Activated CD4-positive, alpha-beta T cell treated with anti-CD3 and anti-CD28 coated beads for 36 hours (primary cell): ENCODE data around the gene CBX2. TPM values are rescaled to one million over a fixed set of nuclear protein-coding genes. Genes with fewer than 3 reads are reported as not detected.

Source experiments
- ATAC-seq: fragments of 200-7000 bp; cut with Tn5 transposase; one replicate; pipeline ENCODE4 v1.10.0; 2021; ENCODE audit warnings: mild to moderate bottlenecking, moderate library complexity
- CTCF ChIA-PET: fragments of 350-600 bp; sonication (Branson Sonifier 250); formaldehyde crosslinking; loops from one replicate; lab custom pipeline; 2021; ENCODE audit warnings: antibody characterized with exemption; lab: Charles Lee
- POLR2A ChIA-PET: fragments of 350-600 bp; sonication (Branson Sonifier 250); formaldehyde crosslinking; loops from one replicate; lab custom pipeline; 2021; ENCODE audit warnings: antibody characterized with exemption, inconsistent platforms; lab: Charles Lee
- DNase-seq: peaks from one replicate; pipeline ENCODE4 v3.0.0-alpha.2; 2020
- H3K27ac Mint-ChIP-seq: one replicate; pipeline ENCODE4 v1.8.0; 2021; ENCODE audit warnings: mixed read lengths
- H3K27me3 Mint-ChIP-seq: one replicate; pipeline ENCODE4 v1.8.0; 2021; ENCODE audit warnings: mixed read lengths
- H3K36me3 Mint-ChIP-seq: one replicate; pipeline ENCODE4 v1.8.0; 2021; ENCODE audit warnings: low read depth, mixed read lengths
- H3K4me1 Mint-ChIP-seq: one replicate; pipeline ENCODE4 v1.8.0; 2021; ENCODE audit warnings: mixed read lengths
- H3K4me3 Mint-ChIP-seq: one replicate; pipeline ENCODE4 v1.8.0; 2021; ENCODE audit warnings: mild to moderate bottlenecking, moderate library complexity, mixed read lengths
- H3K9me3 Mint-ChIP-seq: one replicate; pipeline ENCODE4 v1.8.0; 2021; ENCODE audit warnings: low read depth, mixed read lengths
- intact Hi-C, 2 experiments: fragments of 100-400 bp; cut with DNase I in 1 of 2; cut with micrococcal nuclease in 1 of 2; formaldehyde crosslinking; loops; one replicate each; pipeline versions ENCODE4 v1.14.2 to v1.15.1; 2022 to 2024; cut with DNase I, micrococcal nuclease
- total RNA-seq, 2 experiments: library from RNA; stranded (reverse); gene quantifications; one replicate each; pipeline ENCODE4 v1.2.3, GENCODE V29; 2021

Gene CBX2
- total RNA-seq, 2 experiments from 2014 or later = 4.2 to 4.3 TPM

GRCh38 chr17:79832218-79833109 is 54.5 kb downstream of the CBX2 start:
- no peak for ATAC-seq
- H3K27me3 Mint-ChIP-seq = peaks cover 2% of the 10 kb centered on the region
- DNase-seq = peak; percentile 13
- ChIA-PET CTCF (interaction anchor here (0.5 to 1.3 kb wide), 8 partner anchors 9 to 157 kb away, joined by 3 to 4 read pairs (median 3); no protein-coding TSS in a partner anchor), POLR2A (interaction anchor here (0.6 kb wide), 1 partner anchor 19 kb away, joined by 10 read pairs; no protein-coding TSS in a partner anchor)
- peaks cover 19% of the 10 kb centered on the region for H3K4me1 Mint-ChIP-seq
- H3K9me3 Mint-ChIP-seq = no peaks in the 10 kb centered on the region
- intact Hi-C loops = loop anchor here in 1 of 2 experiments (10.0 kb wide), 1 partner anchor 88 kb away; no protein-coding TSS in a partner anchor
- no peak overlapping the region for H3K27ac Mint-ChIP-seq
- H3K4me3 Mint-ChIP-seq = no peak overlapping the region
- H3K36me3 Mint-ChIP-seq = peaks cover 11% of the 10 kb centered on the region

GRCh38 chr17:79833110-79833450 is 55.1 kb downstream of the CBX2 start:
- ATAC-seq = no peak
- CTCF ChIA-PET = interaction anchor here (0.5 to 1.3 kb wide), 7 partner anchors 10 to 157 kb away, joined by 3 to 4 read pairs (median 3); no protein-coding TSS in a partner anchor

GRCh38 chr17:79833744-79834564 is 56.0 kb downstream of the CBX2 start:
- intact Hi-C loops = loop anchor here in 1 of 2 experiments (10.0 kb wide), 1 partner anchor 89 kb away; no protein-coding TSS in a partner anchor
- CTCF ChIA-PET = interaction anchor here (0.6 to 1.3 kb wide), 6 partner anchors 8 to 89 kb away, joined by 3 to 4 read pairs (median 4); no protein-coding TSS in a partner anchor

More at GRCh38 chr17:79833110-79833450, 55.1 kb downstream of the CBX2 start:
- no peak overlapping the region for H3K27ac Mint-ChIP-seq
- intact Hi-C loops = loop anchor here in 1 of 2 experiments (10.0 kb wide), 1 partner anchor 88 kb away; no protein-coding TSS in a partner anchor
- no peaks in the 10 kb centered on the region for H3K27me3 Mint-ChIP-seq
- no peak for DNase-seq
- H3K4me1 Mint-ChIP-seq = peaks cover 25% of the 10 kb centered on the region
- H3K9me3 Mint-ChIP-seq = no peaks in the 10 kb centered on the region
- no peak overlapping the region for H3K4me3 Mint-ChIP-seq
- POLR2A ChIA-PET = interaction anchor here (0.6 kb wide), 1 partner anchor 19 kb away, joined by 10 read pairs; no protein-coding TSS in a partner anchor
- H3K36me3 Mint-ChIP-seq = peaks cover 11% of the 10 kb centered on the region

GRCh38 chr17:79834565-79835469 is 56.9 kb downstream of the CBX2 start:
- CTCF ChIA-PET = interaction anchor here (0.6 to 2.3 kb wide), 9 partner anchors 9 to 144 kb away, joined by 3 to 8 read pairs (median 4); partner anchors contain the start of gene CBX8
- Mint-ChIP-seq H3K4me1 (peaks cover 28% of the 10 kb centered on the region), H3K9me3 (no peaks in the 10 kb centered on the region), H3K27ac (no peak overlapping the region), H3K36me3 (peaks cover 14% of the 10 kb centered on the region), H3K27me3 (peaks cover under 1% of the 10 kb centered on the region), H3K4me3 (no peak overlapping the region)
- no peak for ATAC-seq
- POLR2A ChIA-PET = no interaction called here
- DNase-seq = peak; percentile 69
- intact Hi-C loops = loop anchor here (1.0 to 10.0 kb wide), 4 partner anchors 45 to 427 kb away; partner anchors contain the start of gene RNF213 (in 1 of the 2)

More at GRCh38 chr17:79833744-79834564, 56.0 kb downstream of the CBX2 start:
- POLR2A ChIA-PET = interaction anchor here (0.5 to 0.7 kb wide), 2 partner anchors 450 to 967 kb away, joined by 4 read pairs; no protein-coding TSS in a partner anchor
- DNase-seq (no peak), ATAC-seq (no peak)
- H3K27ac Mint-ChIP-seq = no peak overlapping the region
- H3K4me3 Mint-ChIP-seq = no peak overlapping the region
- no peaks in the 10 kb centered on the region for H3K9me3 Mint-ChIP-seq
- peaks cover 28% of the 10 kb centered on the region for H3K4me1 Mint-ChIP-seq
- H3K36me3 Mint-ChIP-seq = peaks cover 14% of the 10 kb centered on the region
- no peaks in the 10 kb centered on the region for H3K27me3 Mint-ChIP-seq

- no peak for ATAC-seq
- Mint-ChIP-seq H3K36me3 (peaks cover 14% of the 10 kb centered on the region), H3K4me3 (no peak overlapping the region)
These were observed 57.5 kb downstream of the CBX2 start for GRCh38 chr17:79835470-79835899.

GRCh38 chr17:79835953-79836509 is 58.1 kb downstream of the CBX2 start:
- CTCF ChIA-PET = interaction anchor here (0.9 to 2.3 kb wide), 7 partner anchors 10 to 156 kb away, joined by 3 to 8 read pairs (median 4); partner anchors contain the start of gene CBX8
- Mint-ChIP-seq H3K27ac (no peak overlapping the region), H3K36me3 (peaks cover 14% of the 10 kb centered on the region), H3K27me3 (peaks cover 10% of the 10 kb centered on the region), H3K4me1 (peaks cover 37% of the 10 kb centered on the region), H3K4me3 (no peak overlapping the region), H3K9me3 (no peaks in the 10 kb centered on the region)
- intact Hi-C loops = loop anchor here (1.0 to 10.0 kb wide), 4 partner anchors 46 to 426 kb away; partner anchors contain the start of gene RNF213 (in 1 of the 2)
- DNase-seq (peak; percentile 48), ATAC-seq (no peak)
- POLR2A ChIA-PET = interaction anchor here (1.4 kb wide), 1 partner anchor 39 kb away, joined by 3 read pairs; the partner anchor contains the start of gene CBX8

More at GRCh38 chr17:79835470-79835899, 57.5 kb downstream of the CBX2 start:
- ChIA-PET CTCF (interaction anchor here (0.7 to 2.3 kb wide), 8 partner anchors 10 to 143 kb away, joined by 3 to 8 read pairs (median 4); partner anchors contain the start of gene CBX8), POLR2A (no interaction called here)
- intact Hi-C loops = loop anchor here (1.0 to 10.0 kb wide), 4 partner anchors 45 to 427 kb away; partner anchors contain the start of gene RNF213 (in 1 of the 2)
- H3K4me1 Mint-ChIP-seq = peaks cover 34% of the 10 kb centered on the region
- no peak overlapping the region for H3K27ac Mint-ChIP-seq
- DNase-seq = no peak
- H3K9me3 Mint-ChIP-seq = no peaks in the 10 kb centered on the region
- H3K27me3 Mint-ChIP-seq = peaks cover 6% of the 10 kb centered on the region

GRCh38 chr17:79836510-79836971 is 58.6 kb downstream of the CBX2 start:
- H3K27ac Mint-ChIP-seq = no peak overlapping the region
- H3K4me3 Mint-ChIP-seq = peak overlapping the region; percentile 92
- peaks cover 41% of the 10 kb centered on the region for H3K4me1 Mint-ChIP-seq
- H3K36me3 Mint-ChIP-seq = peaks cover 14% of the 10 kb centered on the region
- intact Hi-C loops = loop anchor here (5.0 to 10.0 kb wide), 3 partner anchors 92 to 426 kb away; partner anchors contain the start of gene RNF213 (in 1 of the 2)
- peaks cover 14% of the 10 kb centered on the region for H3K27me3 Mint-ChIP-seq
- CTCF ChIA-PET = interaction anchor here (1.3 to 2.3 kb wide), 5 partner anchors 26 to 155 kb away, joined by 3 to 8 read pairs (median 4); partner anchors contain the start of gene CBX8
- POLR2A ChIA-PET = interaction anchor here (1.4 kb wide), 1 partner anchor 39 kb away, joined by 3 read pairs; the partner anchor contains the start of gene CBX8
- no peaks in the 10 kb centered on the region for H3K9me3 Mint-ChIP-seq
- no peak for DNase-seq
- no peak for ATAC-seq

- Mint-ChIP-seq H3K4me1 (peaks cover 45% of the 10 kb centered on the region), H3K27me3 (peaks cover 17% of the 10 kb centered on the region), H3K36me3 (peaks cover 14% of the 10 kb centered on the region), H3K4me3 (peak overlapping the region; percentile 92), H3K9me3 (no peaks in the 10 kb centered on the region), H3K27ac (no peak overlapping the region)
- DNase-seq = peak; percentile 84
- intact Hi-C loops = loop anchor here (5.0 to 10.0 kb wide), 3 partner anchors 92 to 425 kb away; partner anchors contain the start of gene RNF213 (in 1 of the 2)
- CTCF ChIA-PET = interaction anchor here (0.9 to 1.6 kb wide), 5 partner anchors 27 to 155 kb away, joined by 3 to 6 read pairs (median 4); no protein-coding TSS in a partner anchor
- peak; percentile 18 for ATAC-seq
- POLR2A ChIA-PET = interaction anchor here (0.9 to 1.4 kb wide), 2 partner anchors 40 to 91 kb away, joined by 3 read pairs; partner anchors contain the start of gene CBX8
These were observed 59.3 kb downstream of the CBX2 start for GRCh38 chr17:79836972-79837887.
